ENCODE measurements around the gene FBXO21.

The FBXO21 gene

GRCh38 chr12:117188961-117189724 lies 1.1 kb downstream of the FBXO21 start:
- Histone ChIP-seq H3K9me3 (ENCODE audit: low read length) (peaks cover 4% of the 10 kb centered on the region), H3K9ac (ENCODE audit: low read length) (peak overlapping the region; percentile 83), H4K20me1 (ENCODE audit: insufficient read depth, low read length) (no peaks in the 10 kb centered on the region), H3K27ac (ENCODE audit: low read depth, low read length, poor library complexity, severe bottlenecking) (no peak overlapping the region), H3K4me3 (ENCODE audit: low read depth, low read length, poor library complexity, severe bottlenecking) (peak overlapping the region; percentile 97), H3K4me1 (ENCODE audit: insufficient read depth, low read length, severe bottlenecking) (peaks cover 16% of the 10 kb centered on the region), H3K4me2 (ENCODE audit: low read length) (peak overlapping the region; percentile 99), H3K9me2 (ENCODE audit: low read depth, low read length) (no peaks in the 10 kb centered on the region), H3F3A (ENCODE audit: insufficient read depth, low read length) (no peaks in the 10 kb centered on the region), H2AFZ (ENCODE audit: low read length) (no peak overlapping the region), H3K79me2 (ENCODE audit: insufficient read depth, low read length) (peaks cover 20% of the 10 kb centered on the region), H3K36me3 (ENCODE audit: insufficient read depth, low read length) (peaks cover 42% of the 10 kb centered on the region), H3K27me3 (ENCODE audit: insufficient read depth, low read length) (peaks cover 8% of the 10 kb centered on the region; the same call in 1 of the 2 replicates)
- no peak for TF ChIP-seq EZH2 (IDR thresholded peaks at IDR 0.05; ENCODE audit: borderline replicate concordance, low read length)
- TF ChIP-seq CTCF (IDR thresholded peaks at IDR 0.05; ENCODE audit: low read length): peak; percentile 11; the same call in 1 of the 2 replicates

GRCh38 chr12:117188121-117188665 lies 2.1 kb downstream of the FBXO21 start:
- Histone ChIP-seq H3K27me3 (ENCODE audit: insufficient read depth, low read length) (no peaks in the 10 kb centered on the region), H3K9me2 (ENCODE audit: low read depth, low read length) (no peaks in the 10 kb centered on the region), H3K9ac (ENCODE audit: low read length) (peak overlapping the region; percentile 83; the same call in 1 of the 2 replicates), H3K27ac (ENCODE audit: low read depth, low read length, poor library complexity, severe bottlenecking) (no peak overlapping the region), H3K36me3 (ENCODE audit: insufficient read depth, low read length) (peaks cover 52% of the 10 kb centered on the region), H4K20me1 (ENCODE audit: insufficient read depth, low read length) (no peaks in the 10 kb centered on the region), H3F3A (ENCODE audit: insufficient read depth, low read length) (no peaks in the 10 kb centered on the region), H3K79me2 (ENCODE audit: insufficient read depth, low read length) (peaks cover 20% of the 10 kb centered on the region), H3K4me2 (ENCODE audit: low read length) (peak overlapping the region; percentile 99), H3K4me1 (ENCODE audit: insufficient read depth, low read length, severe bottlenecking) (peaks cover 16% of the 10 kb centered on the region), H2AFZ (ENCODE audit: low read length) (no peak overlapping the region), H3K4me3 (ENCODE audit: low read depth, low read length, poor library complexity, severe bottlenecking) (peak overlapping the region; percentile 97), H3K9me3 (ENCODE audit: low read length) (no peaks in the 10 kb centered on the region; the same call in 1 of the 2 replicates)
- no peak for TF ChIP-seq EZH2 (IDR thresholded peaks at IDR 0.05; ENCODE audit: borderline replicate concordance, low read length)
- no peak for TF ChIP-seq CTCF (IDR thresholded peaks at IDR 0.05; ENCODE audit: low read length)

- Histone ChIP-seq H3K4me3 (ENCODE audit: low read depth, low read length, poor library complexity, severe bottlenecking) (no peak overlapping the region), H4K20me1 (ENCODE audit: insufficient read depth, low read length) (no peaks in the 10 kb centered on the region), H3K36me3 (ENCODE audit: insufficient read depth, low read length) (peaks cover 59% of the 10 kb centered on the region), H3K9ac (ENCODE audit: low read length) (no peak overlapping the region), H3F3A (ENCODE audit: insufficient read depth, low read length) (no peaks in the 10 kb centered on the region), H3K4me1 (ENCODE audit: insufficient read depth, low read length, severe bottlenecking) (peaks cover 16% of the 10 kb centered on the region), H3K27me3 (ENCODE audit: insufficient read depth, low read length) (no peaks in the 10 kb centered on the region), H2AFZ (ENCODE audit: low read length) (no peak overlapping the region), H3K9me3 (ENCODE audit: low read length) (no peaks in the 10 kb centered on the region; the same call in 1 of the 2 replicates), H3K4me2 (ENCODE audit: low read length) (no peak overlapping the region), H3K27ac (ENCODE audit: low read depth, low read length, poor library complexity, severe bottlenecking) (no peak overlapping the region), H3K9me2 (ENCODE audit: low read depth, low read length) (no peaks in the 10 kb centered on the region), H3K79me2 (ENCODE audit: insufficient read depth, low read length) (peaks cover 20% of the 10 kb centered on the region)
- TF ChIP-seq CTCF (IDR thresholded peaks at IDR 0.05; ENCODE audit: low read length): no peak
- no peak for TF ChIP-seq EZH2 (IDR thresholded peaks at IDR 0.05; ENCODE audit: borderline replicate concordance, low read length)
These were observed 2.8 kb downstream of the FBXO21 start for GRCh38 chr12:117187421-117187820.
